Aorta (tissue), 5 donors: ENCODE measurements around the gene DNASE1L3. TPM values are rescaled to one million over a fixed set of nuclear protein-coding genes. Genes with fewer than 3 reads are reported as not detected.
"Not testable (repeated sequence)": the region's sequence is repeated elsewhere in the genome, so short reads cannot be mapped to it uniquely, and the experiment has no call there.

Source experiments
- ATAC-seq: fragments of 200-7000 bp; cut with Tn5 transposase; one replicate; pipeline ENCODE4 v1.9.1; 2022; ENCODE audit warnings: moderate library complexity; ENCODE audit not compliant: low FRiP score
- DNase-seq, 2 donors: peaks; one replicate each; pipeline ENCODE4 v3.0.0-alpha.2; 2020
- H3K27ac ChIP-seq, 2 donors: one replicate each; pipeline ENCODE4 v1.5.1; 2013; ENCODE audit warnings: low read length in 2 of 2, mild to moderate bottlenecking in 2 of 2, moderate library complexity in 2 of 2, control low read depth in 1 of 2, inconsistent platforms in 1 of 2, low read depth in 1 of 2
- H3K27me3 ChIP-seq, 2 donors: one replicate each; pipeline ENCODE4 v1.6.1; 2013; ENCODE audit warnings: control low read depth in 1 of 2, low read length in 1 of 2, mild to moderate bottlenecking in 1 of 2, moderate library complexity in 1 of 2; ENCODE audit not compliant: insufficient read depth in 2 of 2, control insufficient read depth in 1 of 2
- H3K36me3 ChIP-seq, 2 donors: one replicate each; pipeline ENCODE4 v1.6.1; 2013; ENCODE audit warnings: control low read depth in 1 of 2, low read length in 1 of 2, mild to moderate bottlenecking in 1 of 2; ENCODE audit not compliant: insufficient read depth in 2 of 2, control insufficient read depth in 1 of 2
- H3K4me1 ChIP-seq, 2 donors: one replicate each; pipeline ENCODE4 v1.6.1; 2013; ENCODE audit warnings: low read length in 2 of 2, control low read depth in 1 of 2, mild to moderate bottlenecking in 1 of 2, moderate library complexity in 1 of 2; ENCODE audit not compliant: insufficient read depth in 2 of 2, control insufficient read depth in 1 of 2
- H3K4me3 ChIP-seq, 2 donors: one replicate each; pipeline ENCODE4 v1.5.1; 2013; ENCODE audit warnings: low read length in 2 of 2, control low read depth in 1 of 2, mild to moderate bottlenecking in 1 of 2
- H3K9me3 ChIP-seq: one replicate; pipeline ENCODE4 v1.6.1; 2013; ENCODE audit warnings: mild to moderate bottlenecking, low read length; ENCODE audit not compliant: control insufficient read depth
- WGBS, 2 donors: extraction: QIAGEN DNeasy Blood & Tissue Kit; methylation state at CpG; one replicate each; pipeline ENCODE4 v1.1.7; 2013; 5-methylcytosine and 5-hydroxymethylcytosine counted together
- intact Hi-C, 2 donors: fragments of 100-400 bp; cut with DNase I; formaldehyde crosslinking; loops; one replicate each; pipeline versions ENCODE4 v1.14.2 to v1.15.0; 2022
- polyA plus RNA-seq, 2 donors: library from polyadenylated mRNA; stranded (reverse); fragments of 200-250 nt; gene quantifications; one replicate each; pipeline ENCODE4 v1.2.3, GENCODE V29; 2013
- total RNA-seq, 2 donors: library from RNA; stranded (reverse); fragmentation: NEBNext Ultra II Directional; extraction: Animal tissue kit (Norgen Biotek cat#: 25700); gene quantifications; one replicate each; pipeline ENCODE4 v1.2.1, GENCODE V29; 2021
- donor health status: healthy with polysubstance abuse.
- donor health status: Bipolar disorder and iron deficiency.
- donor health status: DM: no; HTN: no; CAD: no.
- donor health status: DM: no; HTN: no; CAD: no.
- donor health status: DM: yes; HTN: yes; CAD: no.

Gene DNASE1L3
- total and polyA plus RNA-seq, 4 donors: 1.4 to 19.8 (median 5.7) TPM

- H3K27me3 ChIP-seq: no peaks in the 10 kb centered on the region
- WGBS, 2 donors: 90 to 93% methylated on average over 4 of the region's 4 CpGs
- DNase-seq (no peak), ATAC-seq (no peak)
- H3K4me3 ChIP-seq: no peak overlapping the region
- H3K4me1 ChIP-seq: no peaks in the 10 kb centered on the region
- no peaks in the 10 kb centered on the region for H3K36me3 ChIP-seq
- intact Hi-C loops: no loop called here
- H3K27ac ChIP-seq: no peak overlapping the region
- no peaks in the 10 kb centered on the region for H3K9me3 ChIP-seq
These were observed 2.8 kb downstream of the DNASE1L3 start for GRCh38 chr3:58207954-58208353.

GRCh38 chr3:58206406-58207011 lies 4.3 kb downstream of the DNASE1L3 start:
- Histone ChIP-seq H3K4me1 (no peaks in the 10 kb centered on the region), H3K9me3 (no peaks in the 10 kb centered on the region), H3K27me3 (no peaks in the 10 kb centered on the region), H3K36me3 (no peaks in the 10 kb centered on the region), H3K27ac (no peak overlapping the region), H3K4me3 (no peak overlapping the region)
- ATAC-seq (no peak), DNase-seq (no peak)
- intact Hi-C loops: no loop called here
- WGBS, 2 donors: 80 to 83% methylated on average over 5 of the region's 5 CpGs

- intact Hi-C loops: no loop called here
- DNase-seq (no peak), ATAC-seq (no peak)
- WGBS, 2 donors: 84 to 90% methylated on average over 4 of the region's 4 CpGs
- H3K27ac ChIP-seq: no peak overlapping the region
- H3K36me3 ChIP-seq: no peaks in the 10 kb centered on the region
- no peaks in the 10 kb centered on the region for H3K4me1 ChIP-seq
- H3K27me3 ChIP-seq: no peaks in the 10 kb centered on the region
- no peak overlapping the region for H3K4me3 ChIP-seq
- no peaks in the 10 kb centered on the region for H3K9me3 ChIP-seq
These were observed 4.8 kb downstream of the DNASE1L3 start for GRCh38 chr3:58205981-58206380.

GRCh38 chr3:58204720-58205119 lies 6.1 kb downstream of the DNASE1L3 start:
- H3K27me3 ChIP-seq: no peaks in the 10 kb centered on the region
- no peak overlapping the region for H3K4me3 ChIP-seq
- no peaks in the 10 kb centered on the region for H3K4me1 ChIP-seq
- H3K36me3 ChIP-seq: no peaks in the 10 kb centered on the region
- no peaks in the 10 kb centered on the region for H3K9me3 ChIP-seq
- no peak overlapping the region for H3K27ac ChIP-seq
- 92 to 94% methylated on average over 4 of the region's 4 CpGs for WGBS, 2 donors
- no peak for ATAC-seq
- intact Hi-C loops: no loop called here
- DNase-seq: no peak

- Histone ChIP-seq H3K4me1 (peaks cover 0 to 3% of the 10 kb centered on the region in 2 donors), H3K4me3 (no peak overlapping the region), H3K36me3 (no peaks in the 10 kb centered on the region), H3K27me3 (no peaks in the 10 kb centered on the region), H3K27ac (no peak overlapping the region), H3K9me3 (no peaks in the 10 kb centered on the region)
- intact Hi-C loops: no loop called here
- no peak for ATAC-seq
- no peak for DNase-seq
- 92 to 95% methylated on average over 4 of the region's 4 CpGs for WGBS, 2 donors
These were observed 7.2 kb downstream of the DNASE1L3 start for GRCh38 chr3:58203541-58203940.

- no peak for DNase-seq
- no peak for ATAC-seq
These were observed 7.8 kb downstream of the DNASE1L3 start for GRCh38 chr3:58202917-58203360.

GRCh38 chr3:58201451-58201850 lies 9.3 kb downstream of the DNASE1L3 start:
- intact Hi-C loops, H3K36me3 ChIP-seq, H3K4me3 ChIP-seq, H3K9me3 ChIP-seq, H3K27ac ChIP-seq, DNase-seq, H3K27me3 ChIP-seq, H3K4me1 ChIP-seq, ATAC-seq: not testable (repeated sequence)
- WGBS, 2 donors: 60 to 65% methylated on average over 3 of the region's 3 CpGs

More at GRCh38 chr3:58202917-58203360, 7.8 kb downstream of the DNASE1L3 start:
- Histone ChIP-seq H3K9me3 (no peaks in the 10 kb centered on the region), H3K4me3 (no peak overlapping the region), H3K27me3 (no peaks in the 10 kb centered on the region), H3K4me1 (peaks cover 0 to 7% of the 10 kb centered on the region in 2 donors), H3K27ac (no peak overlapping the region), H3K36me3 (no peaks in the 10 kb centered on the region)
- WGBS, 2 donors: 90 to 94% methylated on average over 9 of the region's 9 CpGs
- intact Hi-C loops: no loop called here

- Histone ChIP-seq H3K36me3 (no peaks in the 10 kb centered on the region), H3K4me1 (peaks cover 0 to 7% of the 10 kb centered on the region in 2 donors), H3K27me3 (no peaks in the 10 kb centered on the region), H3K9me3 (no peaks in the 10 kb centered on the region), H3K27ac (no peak overlapping the region), H3K4me3 (no peak overlapping the region)
- ATAC-seq (no peak), DNase-seq (no peak)
- WGBS, 2 donors: 66 to 69% methylated on average over 11 of the region's 11 CpGs
- intact Hi-C loops: no loop called here
These were observed 9.9 kb downstream of the DNASE1L3 start for GRCh38 chr3:58200846-58201355.

- H3K9me3 ChIP-seq: no peaks in the 10 kb centered on the region
- H3K4me1 ChIP-seq: peaks cover 0 to 7% of the 10 kb centered on the region in 2 donors
- no peaks in the 10 kb centered on the region for H3K27me3 ChIP-seq
- intact Hi-C loops: no loop called here
- no peaks in the 10 kb centered on the region for H3K36me3 ChIP-seq
- H3K27ac ChIP-seq: no peak overlapping the region
- no peak for DNase-seq
- no peak overlapping the region for H3K4me3 ChIP-seq
- no peak for ATAC-seq
These were observed 10.6 kb downstream of the DNASE1L3 start for GRCh38 chr3:58200121-58200709.
